Measurements from ENCODE around the gene MAD1L1. TPM values are rescaled to one million over a fixed set of nuclear protein-coding genes. Genes with fewer than 3 reads are reported as not detected.
A peak's percentile ranks its signal among the peaks of the same experiment; 100 is the strongest.

The MAD1L1 gene
- total RNA-seq, 1 donor from 2014 or later, result 48.4 TPM

DNA sequence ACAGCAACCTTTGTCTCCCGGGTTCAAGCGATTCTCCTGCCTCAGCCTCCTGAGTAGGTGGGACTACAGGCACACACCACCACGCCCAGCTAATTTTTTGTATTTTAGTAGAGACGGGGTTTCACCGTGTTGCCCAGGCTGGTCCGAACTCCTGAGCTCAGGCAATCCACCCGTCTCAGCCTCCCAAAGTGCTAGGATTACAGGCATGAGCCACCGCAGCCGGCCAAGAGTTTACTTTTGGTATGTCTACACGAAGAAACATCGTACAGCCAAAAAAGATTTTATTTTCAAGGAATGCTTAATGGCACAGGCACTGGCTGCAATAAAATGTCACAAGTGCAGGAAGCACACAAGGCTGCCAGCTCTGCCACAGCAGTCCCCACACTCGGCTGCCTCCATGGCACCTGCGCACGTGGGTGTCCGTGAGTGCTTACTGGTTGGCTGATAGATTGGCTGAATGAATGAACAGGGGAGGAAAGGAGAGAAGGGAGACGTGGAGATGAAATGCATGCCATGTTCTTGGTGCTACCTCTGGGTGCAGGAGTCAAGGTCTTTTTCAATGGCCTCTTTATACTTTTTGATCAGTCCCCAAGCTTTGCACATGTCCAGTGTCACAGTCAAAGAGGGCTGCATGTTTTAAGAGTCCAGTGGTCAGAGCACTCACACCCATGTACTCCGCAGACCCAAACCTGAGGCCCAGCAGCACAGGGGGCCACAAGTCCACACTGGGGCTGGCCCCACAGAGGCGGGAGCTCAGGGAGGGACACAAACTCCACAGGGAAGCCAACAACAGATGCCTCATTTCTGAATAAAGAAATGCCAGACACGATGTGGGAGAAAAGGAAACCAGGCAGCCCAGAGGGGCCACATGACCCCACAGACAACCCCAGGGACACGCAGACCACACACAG, 198.2 kb downstream of the MAD1L1 start:
- Histone ChIP-seq H3K4me1 (peaks cover 6% of the 10 kb centered on the region), H3K36me3 (no peaks in the 10 kb centered on the region), H3K27me3 (no peaks in the 10 kb centered on the region), H3K4me3 (no peak overlapping the region), H3K9me3 (no peaks in the 10 kb centered on the region), H3K27ac (no peak overlapping the region)
- DNase-seq, result peak; percentile 32
- no peak for ATAC-seq
- intact Hi-C loops (cut with DNase I), result no loop called here
- TF ChIP-seq, protein P1, sequence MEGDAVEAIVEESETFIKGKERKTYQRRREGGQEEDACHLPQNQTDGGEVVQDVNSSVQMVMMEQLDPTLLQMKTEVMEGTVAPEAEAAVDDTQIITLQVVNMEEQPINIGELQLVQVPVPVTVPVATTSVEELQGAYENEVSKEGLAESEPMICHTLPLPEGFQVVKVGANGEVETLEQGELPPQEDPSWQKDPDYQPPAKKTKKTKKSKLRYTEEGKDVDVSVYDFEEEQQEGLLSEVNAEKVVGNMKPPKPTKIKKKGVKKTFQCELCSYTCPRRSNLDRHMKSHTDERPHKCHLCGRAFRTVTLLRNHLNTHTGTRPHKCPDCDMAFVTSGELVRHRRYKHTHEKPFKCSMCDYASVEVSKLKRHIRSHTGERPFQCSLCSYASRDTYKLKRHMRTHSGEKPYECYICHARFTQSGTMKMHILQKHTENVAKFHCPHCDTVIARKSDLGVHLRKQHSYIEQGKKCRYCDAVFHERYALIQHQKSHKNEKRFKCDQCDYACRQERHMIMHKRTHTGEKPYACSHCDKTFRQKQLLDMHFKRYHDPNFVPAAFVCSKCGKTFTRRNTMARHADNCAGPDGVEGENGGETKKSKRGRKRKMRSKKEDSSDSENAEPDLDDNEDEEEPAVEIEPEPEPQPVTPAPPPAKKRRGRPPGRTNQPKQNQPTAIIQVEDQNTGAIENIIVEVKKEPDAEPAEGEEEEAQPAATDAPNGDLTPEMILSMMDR (IDR thresholded peaks at IDR 0.05), result no peak

DNA sequence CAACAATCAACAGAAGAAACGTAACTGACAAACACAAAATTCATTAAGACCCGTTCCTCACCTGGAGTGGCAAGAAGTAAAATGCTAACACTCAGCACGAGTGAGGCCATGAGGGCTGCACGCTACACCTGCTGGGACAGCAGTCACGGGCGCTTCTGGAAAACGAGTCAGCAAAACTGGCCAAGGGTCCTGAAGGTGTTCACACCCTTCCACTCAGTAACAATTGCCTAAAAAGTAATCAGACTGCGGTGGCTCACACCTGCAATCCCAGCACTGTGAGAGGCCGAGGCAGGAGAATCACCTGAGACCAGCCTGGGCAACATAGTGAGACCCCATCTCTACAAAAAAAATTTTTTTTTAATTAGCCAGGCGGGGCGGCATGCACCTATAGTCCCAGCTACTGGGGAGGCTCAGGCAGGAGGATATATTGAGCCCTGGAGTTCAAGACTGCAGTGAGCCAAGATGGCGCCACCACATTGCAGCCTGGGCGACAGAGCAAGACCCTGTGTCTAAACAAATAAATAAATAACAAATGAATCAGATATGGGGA, 199.1 kb downstream of the MAD1L1 start:
- TF ChIP-seq, protein P1 (IDR thresholded peaks at IDR 0.05), result no peak
- H3K4me3 ChIP-seq, result no peak overlapping the region
- peaks cover 6% of the 10 kb centered on the region for H3K4me1 ChIP-seq
- no peaks in the 10 kb centered on the region for H3K27me3 ChIP-seq
- no peaks in the 10 kb centered on the region for H3K36me3 ChIP-seq
- H3K27ac ChIP-seq, result no peak overlapping the region
- peaks cover 5% of the 10 kb centered on the region for H3K9me3 ChIP-seq
- intact Hi-C loops (cut with DNase I), result no loop called here
- DNase-seq (no peak), ATAC-seq (no peak)

DNA sequence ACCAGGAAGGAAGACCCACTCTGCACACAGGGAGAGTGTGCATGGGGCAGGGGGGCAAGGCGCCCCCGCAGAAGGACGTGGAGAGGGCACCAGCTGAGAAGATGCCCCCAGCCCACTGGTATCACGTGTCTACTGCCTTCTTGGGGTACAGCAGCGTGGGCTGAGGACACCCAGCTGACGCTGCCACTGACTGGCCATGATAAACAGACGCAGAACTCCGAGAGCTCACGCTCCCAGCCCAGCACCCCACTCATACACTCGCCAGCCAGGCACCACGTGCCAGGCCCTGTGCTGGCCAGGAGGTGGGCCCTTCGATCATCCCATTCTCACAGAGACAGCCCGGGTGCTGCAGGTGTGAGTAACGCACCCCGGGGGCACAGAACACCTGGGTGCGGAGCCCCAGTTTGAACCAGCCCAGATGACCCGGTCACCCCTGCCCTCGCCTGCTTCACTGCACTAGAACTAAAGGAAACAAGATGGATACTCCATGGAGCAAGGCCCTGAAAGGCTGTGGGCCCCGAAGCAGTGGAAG, 199.8 kb downstream of the MAD1L1 start:
- H3K36me3 ChIP-seq, result no peaks in the 10 kb centered on the region
- TF ChIP-seq, protein P1 (IDR thresholded peaks at IDR 0.05), result no peak
- intact Hi-C loops (cut with DNase I), result no loop called here
- DNase-seq (peak; percentile 41), ATAC-seq (no peak)
- H3K27me3 ChIP-seq, result no peaks in the 10 kb centered on the region
- H3K4me3 ChIP-seq, result no peak overlapping the region
- peaks cover 6% of the 10 kb centered on the region for H3K9me3 ChIP-seq
- H3K27ac ChIP-seq, result no peak overlapping the region
- H3K4me1 ChIP-seq, result peaks cover 6% of the 10 kb centered on the region

DNA sequence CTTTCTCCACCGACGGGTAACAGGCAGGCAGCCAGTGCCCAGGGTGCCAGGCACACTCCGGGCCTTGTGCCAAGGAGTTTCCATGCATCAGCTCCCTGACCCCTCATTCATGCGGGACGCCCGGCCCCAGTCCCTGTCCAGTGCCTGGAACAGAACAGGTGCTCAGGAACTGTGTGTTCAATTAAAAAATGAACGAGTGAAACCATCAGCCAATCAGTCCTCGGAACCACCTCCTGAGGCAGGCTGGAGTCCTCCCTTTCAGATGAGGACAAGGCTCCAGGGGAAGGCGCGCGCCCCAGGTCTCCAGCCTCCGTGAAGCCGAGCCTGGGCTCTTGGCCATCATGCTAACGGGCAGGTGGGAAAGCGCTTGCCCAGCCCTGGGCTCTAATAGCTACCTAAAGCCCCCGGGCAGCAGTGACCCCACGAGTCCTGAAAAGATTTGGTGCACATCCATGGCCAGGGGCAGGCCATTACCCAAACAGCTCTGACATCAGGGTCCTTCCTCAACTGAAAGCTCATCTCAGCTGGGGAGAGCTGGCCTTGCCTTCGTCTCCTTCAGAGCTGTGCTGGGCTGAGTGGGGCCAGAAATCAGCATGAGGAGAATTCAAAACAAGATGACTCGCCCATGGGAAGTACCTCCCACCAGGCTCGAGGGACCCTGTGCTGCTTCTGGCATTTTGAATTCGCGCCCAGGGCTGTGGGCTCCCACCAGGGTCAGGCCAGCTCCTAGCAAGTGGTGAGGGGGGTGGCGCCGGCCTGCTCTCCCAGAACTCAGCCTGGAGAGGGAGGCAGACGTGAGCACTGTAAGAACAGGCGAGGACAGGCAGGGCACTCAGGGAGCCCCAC, 200.5 kb downstream of the MAD1L1 start:
- ATAC-seq (no peak), DNase-seq (peak; percentile 51)
- Histone ChIP-seq H3K9me3 (peaks cover 9% of the 10 kb centered on the region), H3K4me3 (no peak overlapping the region), H3K36me3 (no peaks in the 10 kb centered on the region), H3K27me3 (no peaks in the 10 kb centered on the region), H3K4me1 (peaks cover 2% of the 10 kb centered on the region), H3K27ac (no peak overlapping the region)
- intact Hi-C loops (cut with DNase I), result no loop called here
- TF ChIP-seq, protein P1 (IDR thresholded peaks at IDR 0.05), result no peak

DNA sequence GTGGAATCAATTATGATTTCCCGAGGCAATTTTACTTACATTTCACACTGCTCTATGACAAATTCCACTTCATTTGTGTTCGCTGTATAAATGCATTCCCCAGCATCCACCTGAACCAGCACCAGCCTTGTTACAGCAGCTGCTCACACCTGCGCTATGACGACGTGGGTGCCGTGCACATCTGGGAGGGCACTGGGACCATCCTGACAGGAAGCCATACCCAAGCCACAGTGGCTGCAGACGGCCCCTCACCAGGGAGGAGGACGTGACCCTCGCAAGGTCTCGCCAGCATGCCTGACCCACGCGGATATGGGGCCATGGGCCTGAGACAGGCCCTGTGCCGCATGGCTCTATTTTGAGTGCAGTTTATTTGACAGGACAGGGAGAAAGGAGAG, 201.3 kb downstream of the MAD1L1 start:
- Histone ChIP-seq H3K9me3 (peaks cover 9% of the 10 kb centered on the region), H3K27me3 (no peaks in the 10 kb centered on the region), H3K27ac (no peak overlapping the region), H3K4me1 (no peaks in the 10 kb centered on the region), H3K4me3 (no peak overlapping the region), H3K36me3 (no peaks in the 10 kb centered on the region)
- intact Hi-C loops (cut with DNase I), result no loop called here
- DNase-seq (peak; percentile 42), ATAC-seq (no peak)
- TF ChIP-seq, protein P1 (IDR thresholded peaks at IDR 0.05), result no peak

Measured in upper lobe of right lung (tissue), 1 donor.